Uterus (tissue), 4 donors: ENCODE measurements around the gene VDAC1. TPM values are rescaled to one million over a fixed set of nuclear protein-coding genes. Genes with fewer than 3 reads are reported as not detected.

Source experiments
- DNase-seq, 2 donors: peaks; one replicate each; pipeline ENCODE4 v3.0.0-alpha.2; 2019 to 2020
- H3K27ac ChIP-seq, 2 donors: fragments of 200-600 bp; sonication (generic); 1 replicate in 1 of 2; 2 replicates in 1 of 2; pipeline ENCODE4 v1.5.1; 2016 to 2018
- H3K27me3 ChIP-seq, 2 donors: fragments of 200-600 bp; sonication (generic); one replicate each; pipeline ENCODE4 v1.5.1; 2018 to 2019; ENCODE audit warnings: control low read depth in 1 of 2
- H3K36me3 ChIP-seq, 2 donors: fragments of 200-600 bp; sonication (generic); one replicate each; pipeline ENCODE4 v1.5.1; 2019; ENCODE audit warnings: control low read depth in 1 of 2
- H3K4me1 ChIP-seq, 2 donors: fragments of 200-600 bp; sonication (generic); one replicate each; pipeline ENCODE4 v1.5.1; 2018 to 2019; ENCODE audit warnings: control low read depth in 1 of 2
- H3K4me3 ChIP-seq, 2 donors: fragments of 200-600 bp; sonication (generic); 1 replicate in 1 of 2; 2 replicates in 1 of 2; pipeline ENCODE4 v1.5.1; 2018 to 2019; ENCODE audit warnings: mild to moderate bottlenecking in 1 of 2
- H3K9me3 ChIP-seq, 2 donors: fragments of 200-600 bp; sonication (generic); one replicate each; pipeline ENCODE4 v1.5.1; 2019; ENCODE audit warnings: control low read depth in 1 of 2
- CTCF ChIP-seq, 4 experiments: fragments of 200-600 bp in 2 of 4; fragments of 450-650 bp in 2 of 4; sonication (generic) in 2 of 4; IDR thresholded peaks; one replicate each; pipeline ENCODE4 v1.5.1; 2016 to 2019; ENCODE audit warnings: antibody characterized with exemption in 4 of 4, mild to moderate bottlenecking in 2 of 4, moderate library complexity in 1 of 4
- POLR2A ChIP-seq, 2 donors: fragments of 450-650 bp; IDR thresholded peaks; one replicate each; pipeline ENCODE4 v1.6.1; 2016; ENCODE audit warnings: antibody characterized with exemption in 2 of 2, mild to moderate bottlenecking in 1 of 2, moderate library complexity in 1 of 2
- intact Hi-C: fragments of 100-400 bp; cut with DNase I; formaldehyde crosslinking; loops from one replicate; pipeline ENCODE4 v1.15.1; 2023; ENCODE audit warnings: low total_unique reads
- total RNA-seq, 4 donors: library from RNA; depleted of rRNA in 3 of 4; stranded (reverse); fragments of >200 nt in 3 of 4; gene quantifications; one replicate each; pipeline versions ENCODE4 v1.1.0 to v1.2.4, GENCODE V29; 2014 to 2023
- donor health status: DM: yes; HTN: yes; CAD: no.

Gene VDAC1
- total RNA-seq, 4 donors from 2014 or later = 19.4 to 112 (median 79.8) TPM

GRCh38 chr5:133995883-133996563 lies 8.8 kb downstream of the VDAC1 start:
- H3K9me3 ChIP-seq = no peaks in the 10 kb centered on the region
- intact Hi-C loops = no loop called here
- no peaks in the 10 kb centered on the region for H3K36me3 ChIP-seq
- no peak overlapping the region for H3K4me3 ChIP-seq
- DNase-seq = no peak
- peaks cover 0 to 21% of the 10 kb centered on the region in 2 donors for H3K4me1 ChIP-seq
- TF ChIP-seq POLR2A (IDR thresholded peaks at IDR 0.05) (no peak), CTCF (IDR thresholded peaks at IDR 0.05) (no peak)
- H3K27me3 ChIP-seq = no peaks in the 10 kb centered on the region
- H3K27ac ChIP-seq = no peak overlapping the region

- no peaks in the 10 kb centered on the region for H3K36me3 ChIP-seq
- intact Hi-C loops = no loop called here
- DNase-seq = no peak
- TF ChIP-seq CTCF (IDR thresholded peaks at IDR 0.05) (no peak), POLR2A (IDR thresholded peaks at IDR 0.05) (no peak)
- H3K9me3 ChIP-seq = no peaks in the 10 kb centered on the region
- no peaks in the 10 kb centered on the region for H3K27me3 ChIP-seq
- H3K4me3 ChIP-seq = no peak overlapping the region
- no peak overlapping the region for H3K27ac ChIP-seq
- peaks cover 0 to 21% of the 10 kb centered on the region in 2 donors for H3K4me1 ChIP-seq
These were observed 9.4 kb downstream of the VDAC1 start for GRCh38 chr5:133995341-133995740.

DNA sequence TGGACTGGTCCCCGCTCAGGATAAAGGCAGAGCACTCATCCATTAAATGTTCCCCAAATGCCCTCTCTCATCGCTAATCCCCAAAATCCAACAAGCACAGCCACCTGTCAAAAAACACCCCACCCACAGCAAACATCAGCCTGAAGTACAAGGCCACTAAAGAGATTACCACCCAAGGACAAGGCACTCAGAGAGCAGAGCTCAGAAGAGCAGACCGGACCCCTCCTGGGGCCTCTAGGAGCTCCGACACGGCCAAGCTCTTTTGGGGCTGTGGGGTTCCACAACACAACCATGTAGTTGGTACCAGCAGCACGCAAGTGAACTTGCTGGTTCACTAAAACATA lies 9.8 kb downstream of the VDAC1 start:
- no peaks in the 10 kb centered on the region for H3K36me3 ChIP-seq
- DNase-seq = no peak
- H3K4me1 ChIP-seq = peaks cover 0 to 21% of the 10 kb centered on the region in 2 donors
- no peaks in the 10 kb centered on the region for H3K27me3 ChIP-seq
- H3K9me3 ChIP-seq = no peaks in the 10 kb centered on the region
- intact Hi-C loops = no loop called here
- no peak overlapping the region for H3K27ac ChIP-seq
- TF ChIP-seq CTCF (IDR thresholded peaks at IDR 0.05) = no peak
- no peak for TF ChIP-seq POLR2A (IDR thresholded peaks at IDR 0.05)
- H3K4me3 ChIP-seq = no peak overlapping the region

DNA sequence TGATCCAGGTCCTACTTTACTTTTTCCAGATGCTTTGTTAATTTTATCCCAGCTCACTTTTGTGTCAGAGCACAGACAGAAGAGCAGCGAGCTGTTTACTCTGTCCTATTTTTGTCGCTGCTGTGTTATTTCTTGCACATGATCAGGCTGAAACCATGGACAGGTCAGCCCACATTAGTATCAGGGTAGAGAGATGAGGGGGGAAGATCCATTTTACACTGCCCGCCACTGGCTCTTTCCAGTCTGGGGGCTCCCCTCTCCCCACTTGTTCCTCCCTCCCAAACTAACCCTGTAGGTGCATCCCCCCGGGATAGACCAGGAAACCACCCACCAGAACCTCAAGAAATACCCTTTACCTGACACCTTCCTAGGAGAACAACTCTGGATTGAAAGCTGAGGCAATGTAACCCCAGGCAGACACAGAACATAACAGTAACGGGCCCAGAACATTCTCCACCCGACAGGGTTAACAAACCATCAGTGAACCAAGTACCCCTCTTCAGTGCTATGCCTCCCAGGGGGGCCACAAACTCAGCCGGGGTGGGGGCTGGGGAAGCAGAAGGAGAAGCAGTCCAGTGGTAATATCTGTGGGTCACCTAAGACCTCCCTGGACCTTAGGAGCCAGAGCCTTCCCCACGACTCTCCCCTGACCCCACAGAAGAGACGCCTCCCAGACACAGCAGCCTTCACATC lies 10.3 kb downstream of the VDAC1 start:
- Histone ChIP-seq H3K9me3 (no peaks in the 10 kb centered on the region), H3K36me3 (no peaks in the 10 kb centered on the region), H3K27me3 (no peaks in the 10 kb centered on the region), H3K4me1 (peaks cover 0 to 21% of the 10 kb centered on the region in 2 donors), H3K27ac (no peak overlapping the region), H3K4me3 (no peak overlapping the region)
- no peak for DNase-seq
- TF ChIP-seq CTCF (IDR thresholded peaks at IDR 0.05) (no peak), POLR2A (IDR thresholded peaks at IDR 0.05) (no peak)
- intact Hi-C loops = no loop called here

DNA sequence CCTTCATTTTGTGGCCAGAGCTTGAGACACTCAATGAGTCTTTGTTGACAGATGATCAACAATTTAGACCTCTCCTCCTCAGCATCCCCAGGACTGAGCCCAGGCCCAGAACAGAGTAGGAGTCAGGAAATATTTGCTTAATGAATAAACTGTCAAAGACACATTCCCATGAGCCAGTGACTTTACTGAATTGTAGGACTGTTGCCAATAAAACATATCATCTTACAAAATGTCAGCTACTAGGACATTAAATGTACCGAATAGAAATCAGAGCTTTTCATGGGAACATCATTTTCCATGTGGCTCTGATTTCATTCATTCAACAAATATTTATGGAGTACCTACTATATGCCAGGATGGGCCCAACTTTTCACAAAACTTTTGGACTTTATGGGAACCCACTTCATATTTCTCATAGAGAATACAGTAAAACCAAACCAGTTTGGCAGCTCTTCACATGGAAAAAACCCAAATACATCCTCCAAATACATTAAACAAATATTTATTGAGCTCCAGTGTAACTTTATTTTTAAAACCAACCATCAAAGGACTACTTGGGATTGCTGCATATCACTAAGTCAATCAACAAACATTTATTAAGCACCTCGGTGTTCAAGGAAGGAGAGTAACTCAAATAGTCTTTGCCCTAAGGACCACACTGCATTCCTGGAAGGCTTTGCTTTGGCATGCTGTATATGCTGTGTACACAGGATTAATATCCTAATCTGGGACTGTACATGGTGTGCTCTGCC lies 11.4 kb downstream of the VDAC1 start:
- DNase-seq = no peak
- Histone ChIP-seq H3K36me3 (no peaks in the 10 kb centered on the region), H3K4me1 (peaks cover 0 to 17% of the 10 kb centered on the region in 2 donors), H3K27ac (no peak overlapping the region), H3K9me3 (no peaks in the 10 kb centered on the region), H3K27me3 (no peaks in the 10 kb centered on the region), H3K4me3 (no peak overlapping the region)
- TF ChIP-seq CTCF (IDR thresholded peaks at IDR 0.05) (no peak), POLR2A (IDR thresholded peaks at IDR 0.05) (no peak)
- intact Hi-C loops = no loop called here
